Stimulated activated CD8-positive, alpha-beta memory T cell treated with anti-CD3 and anti-CD28 coated beads, Interleukin-12 subunit alpha, Interleukin-12 subunit beta, amount 100 ng/mL, for 24 hours (primary cell): Measurements from ENCODE around the gene TBXA2R.

ENCODE experiments used
- DNase-seq: peaks from one replicate; pipeline ENCODE4 v3.0.0-alpha.2; 2020; ENCODE audit errors: extremely low read depth

The TBXA2R gene

DNA sequence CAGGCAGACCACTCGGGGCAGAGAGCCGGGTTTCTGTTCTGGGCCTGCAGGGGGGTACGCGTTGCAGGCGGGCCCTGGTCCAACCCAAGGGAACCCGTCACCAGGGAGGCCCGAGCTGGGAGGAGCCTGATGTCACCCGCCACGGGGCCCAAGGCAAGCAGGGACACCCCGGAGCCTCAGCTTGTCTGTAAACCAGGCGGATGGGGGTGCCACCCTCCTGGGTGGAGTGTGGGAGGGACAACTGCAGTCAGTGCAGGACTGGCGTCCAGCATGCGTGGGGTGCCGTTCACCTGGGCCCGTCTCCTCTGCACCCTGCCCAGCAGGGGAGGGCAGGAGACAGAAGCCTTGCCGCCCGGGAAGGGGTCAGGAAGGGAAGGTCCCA is 12.9 kb upstream of the TBXA2R start:
- no peak for DNase-seq

DNA sequence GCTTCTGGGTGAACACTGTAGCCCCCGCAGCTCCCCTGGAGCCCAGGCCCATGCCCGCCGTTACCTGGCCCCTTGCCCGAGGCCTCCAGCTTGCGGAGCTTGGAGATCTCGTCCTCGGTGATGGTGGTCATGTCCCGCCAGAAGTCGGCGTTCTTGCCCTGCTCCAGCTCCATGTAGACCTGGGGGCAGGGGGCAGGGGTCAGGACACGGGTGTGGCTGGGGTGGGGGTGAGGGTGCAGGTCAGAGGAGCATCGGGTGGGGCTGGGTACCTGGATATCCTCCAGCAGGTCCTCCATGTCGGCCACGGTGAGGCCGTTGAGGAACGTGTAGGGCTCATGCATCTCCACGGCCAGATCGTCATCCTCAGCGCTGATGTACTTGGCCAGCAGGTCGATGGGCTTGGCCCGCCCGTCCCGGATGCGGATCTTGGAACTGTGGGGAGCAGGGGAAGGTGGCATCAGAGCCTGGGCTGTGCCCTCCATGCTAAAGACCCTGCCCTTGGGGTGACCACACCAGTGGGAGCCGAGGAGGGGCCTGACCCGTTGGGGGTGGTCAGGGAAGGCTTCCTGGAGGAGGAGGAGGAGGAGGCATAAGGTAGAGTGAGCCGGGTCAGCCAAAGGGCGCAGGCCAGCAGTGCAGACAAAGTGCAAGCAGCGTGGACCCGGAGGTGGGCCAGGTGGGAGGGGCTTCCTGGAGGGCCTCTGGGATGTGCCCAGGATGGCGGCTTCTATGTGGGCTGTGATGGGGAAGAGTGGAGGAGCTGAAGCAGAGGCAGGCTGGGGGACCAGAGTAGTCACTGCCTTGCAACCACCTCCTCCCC is 12.3 kb upstream of the TBXA2R start:
- no peak for DNase-seq

DNA sequence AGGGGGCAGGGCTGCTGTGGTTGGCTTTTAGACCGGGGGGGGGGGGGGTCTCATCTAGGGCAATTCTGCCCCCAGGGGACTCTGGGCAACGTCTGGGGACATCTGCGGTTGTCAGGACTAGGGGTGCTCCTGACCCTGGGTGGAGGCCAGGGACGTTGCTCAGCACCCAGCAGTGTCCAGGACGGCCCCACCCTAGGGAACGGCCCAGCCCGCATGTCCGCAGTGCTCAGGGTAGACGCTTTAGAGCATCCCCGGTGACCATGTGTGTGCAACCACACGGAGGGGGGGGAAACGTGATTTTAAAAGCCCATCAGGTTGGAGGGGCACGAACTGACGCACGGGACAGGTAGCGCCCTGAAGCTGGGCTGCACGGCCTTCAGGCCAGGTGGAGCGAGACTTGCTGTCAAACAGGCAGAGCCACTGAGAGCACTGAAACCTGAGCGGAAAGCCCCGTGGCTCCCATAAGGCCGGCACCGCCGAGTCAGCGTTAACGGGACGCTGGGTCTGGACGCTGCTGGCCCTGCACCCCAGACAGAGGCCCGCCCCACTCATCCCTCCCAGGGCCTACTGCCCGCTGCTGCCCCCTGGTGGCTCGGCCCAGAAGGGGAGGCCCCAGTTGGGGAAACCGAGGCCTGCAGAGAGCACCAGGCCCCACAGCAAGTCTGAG is 11.6 kb upstream of the TBXA2R start:
- no peak for DNase-seq

DNA sequence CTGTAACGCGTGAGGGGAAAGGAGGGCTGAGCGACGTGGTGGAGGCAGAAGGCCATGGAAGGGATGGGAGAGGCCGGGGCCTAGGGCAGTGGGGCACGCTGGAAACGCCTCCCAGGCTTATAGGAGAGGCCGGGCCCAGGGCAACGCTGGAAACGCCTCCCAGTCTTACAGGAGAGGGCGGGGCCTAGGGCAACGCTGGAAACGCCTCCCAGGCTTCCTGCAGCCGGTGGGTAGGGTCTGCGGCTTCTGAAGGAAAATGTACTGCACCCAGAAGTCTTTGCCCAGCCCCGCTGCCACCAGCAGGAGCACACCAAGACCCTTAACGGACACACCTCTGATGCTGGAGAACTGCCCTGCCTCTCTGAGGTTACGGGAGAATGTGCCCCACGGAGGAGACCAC is 10.8 kb upstream of the TBXA2R start:
- DNase-seq, result no peak

DNA sequence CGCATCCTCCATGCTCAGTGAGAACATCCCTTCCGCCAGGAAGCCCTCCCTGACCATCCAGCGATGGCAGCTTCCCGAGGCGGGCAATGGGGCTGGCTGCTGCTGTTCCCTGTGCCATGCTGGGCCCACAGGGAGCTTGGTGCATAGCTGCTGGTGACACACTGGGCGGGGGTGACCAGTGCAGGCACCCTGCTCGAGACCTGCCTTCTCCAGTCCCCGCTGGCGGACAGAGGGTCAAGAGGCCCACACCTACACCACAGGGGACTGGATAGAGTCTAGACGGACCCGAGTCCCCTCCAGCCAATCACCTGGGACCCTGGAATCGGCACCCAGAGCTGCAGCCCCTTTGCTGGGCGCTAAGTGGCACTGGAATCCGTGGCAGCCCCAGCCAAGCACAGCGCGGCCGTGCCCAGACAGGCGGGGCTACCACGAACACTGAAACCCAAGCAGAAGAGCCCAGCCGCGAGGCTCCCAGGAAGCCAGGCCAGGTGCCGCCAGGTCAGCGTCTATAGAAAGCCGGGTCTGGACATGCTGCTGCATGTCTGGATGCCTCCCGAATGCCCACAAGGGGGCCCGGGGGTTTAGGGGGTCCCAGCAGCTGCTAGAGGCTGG is 9.0 kb upstream of the TBXA2R start:
- DNase-seq, result no peak

DNA sequence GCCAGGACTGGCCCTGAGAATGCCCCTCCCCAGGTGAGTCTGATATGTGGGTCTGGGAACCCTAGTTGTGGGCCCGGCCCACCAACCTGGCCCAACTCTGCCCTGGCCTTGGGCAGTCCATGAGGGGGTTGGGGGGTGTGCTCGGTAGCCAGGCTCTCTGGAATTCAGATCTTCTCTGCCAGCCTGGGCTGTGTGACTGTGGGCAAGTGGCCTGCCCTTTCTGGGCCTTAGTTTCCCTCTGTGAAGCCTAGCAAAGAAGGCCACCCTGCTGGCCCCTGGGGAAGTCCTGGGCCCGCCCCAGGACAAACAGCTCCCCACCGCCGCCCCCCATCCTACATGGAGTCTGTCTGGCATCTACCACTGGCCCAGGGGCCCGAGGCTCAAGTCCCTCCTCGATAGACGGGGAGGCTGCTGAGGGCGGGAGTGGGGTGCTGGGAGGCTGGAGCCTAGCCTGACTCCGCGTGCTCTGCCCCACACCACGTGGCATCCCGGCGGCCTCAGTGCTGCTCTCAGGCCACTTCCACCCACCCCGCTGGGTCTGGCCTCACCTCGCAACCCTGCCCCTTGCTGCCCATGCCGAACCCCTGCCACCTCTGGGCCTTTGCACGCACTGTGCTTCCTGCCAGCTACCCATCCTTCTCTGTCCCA is 8.3 kb upstream of the TBXA2R start:
- no peak for DNase-seq

DNA sequence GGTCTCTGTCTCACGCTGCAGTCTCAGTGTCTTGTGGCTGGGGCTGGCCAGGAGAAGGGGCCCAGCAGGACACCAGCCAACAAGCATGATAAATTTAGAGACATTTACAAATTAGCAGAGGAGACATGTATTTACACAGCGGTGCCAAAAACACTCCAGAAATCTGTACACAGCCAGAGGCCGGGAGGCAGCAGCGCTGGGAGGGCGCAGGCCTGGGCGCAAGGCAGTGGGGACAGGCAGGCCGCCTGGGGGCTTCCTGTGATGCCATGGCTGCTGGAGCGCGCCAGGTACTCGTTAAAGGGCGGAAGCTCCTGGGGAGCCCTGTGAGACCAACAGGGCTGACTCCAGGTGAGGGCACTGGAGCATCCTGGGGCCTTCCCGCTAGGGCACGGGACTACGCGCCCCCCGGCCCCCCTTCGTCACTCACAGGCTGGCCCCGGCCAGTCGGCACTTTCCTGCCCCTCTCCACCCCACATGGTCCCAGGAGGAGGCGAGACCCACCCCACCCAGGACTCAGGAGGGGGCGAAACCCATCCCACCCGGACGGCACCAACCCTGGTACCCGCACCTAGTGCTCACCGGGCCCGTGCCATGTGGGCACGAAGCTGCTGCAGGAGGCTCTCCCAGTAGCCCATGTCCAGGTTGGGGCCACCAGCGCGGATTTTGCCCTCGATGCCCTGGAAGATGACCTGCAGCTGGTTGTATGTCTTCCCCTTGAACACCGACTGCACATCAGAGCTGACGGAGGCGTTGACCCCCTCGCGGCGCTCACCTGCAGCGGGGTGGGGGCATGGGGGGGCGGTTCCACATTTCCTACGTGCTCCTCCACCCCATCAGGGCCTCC is 7.4 kb upstream of the TBXA2R start:
- no peak for DNase-seq

DNA sequence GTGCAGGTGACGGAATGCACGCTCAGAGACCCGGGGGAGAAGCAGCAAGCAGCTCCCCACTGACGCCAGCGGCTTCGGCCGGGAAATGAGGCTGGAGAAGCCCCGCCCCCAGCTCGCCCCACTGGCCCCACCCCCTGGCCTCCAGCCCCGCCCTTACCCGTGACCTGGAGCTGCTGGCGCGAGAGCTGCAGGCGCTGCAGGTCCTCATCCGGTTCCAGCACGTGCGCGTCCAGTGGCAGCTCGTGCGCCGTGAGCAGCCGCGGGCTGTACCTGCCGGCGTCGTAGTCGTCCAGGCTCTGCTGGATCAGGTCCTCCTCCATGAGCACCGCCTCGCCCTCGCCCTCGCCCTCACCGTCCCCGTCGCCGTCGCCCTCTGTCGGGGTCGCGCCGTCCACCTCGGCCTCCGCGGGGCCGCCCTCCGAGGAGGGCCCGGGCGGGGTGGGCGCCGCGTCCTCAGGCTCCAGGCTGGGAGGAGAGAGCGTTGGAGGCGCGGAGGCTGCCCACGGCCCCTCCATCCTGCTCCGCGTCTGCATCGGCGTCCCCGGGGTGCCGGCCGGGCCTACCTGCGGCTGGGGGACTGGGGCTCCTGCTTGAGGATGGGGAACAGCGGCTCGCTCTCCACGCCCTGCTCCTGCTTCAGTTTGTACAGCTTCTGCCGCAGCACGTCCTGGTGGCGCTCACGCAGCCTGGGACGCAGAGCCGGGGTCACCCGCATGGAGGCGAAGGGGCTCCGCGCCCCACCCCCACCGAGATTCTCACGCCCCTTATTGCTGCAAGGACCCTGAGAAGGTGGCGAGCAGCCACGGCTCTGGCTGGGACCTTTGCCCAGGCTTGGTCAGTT is 6.4 kb upstream of the TBXA2R start:
- no peak for DNase-seq

DNA sequence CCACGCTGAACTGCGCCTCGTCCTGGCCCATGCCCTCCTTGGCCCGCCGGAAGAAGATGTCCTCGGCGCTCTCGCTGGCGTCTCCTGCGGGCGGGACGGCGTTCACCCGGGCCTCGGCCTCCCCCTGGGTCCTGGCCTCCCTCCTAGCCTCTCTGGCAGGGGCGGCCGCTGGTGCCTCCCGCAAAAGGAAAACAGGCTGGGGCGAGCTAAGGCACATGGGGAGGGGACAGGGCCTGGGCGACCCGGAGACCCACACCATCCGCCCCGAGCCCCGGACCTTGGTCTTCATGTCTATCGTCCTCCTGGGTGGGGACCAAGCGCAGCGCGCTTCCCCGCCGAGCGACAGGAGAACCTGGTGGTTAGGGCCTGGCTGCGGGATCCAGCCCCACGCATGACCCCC is 5.7 kb upstream of the TBXA2R start:
- no peak for DNase-seq

DNA sequence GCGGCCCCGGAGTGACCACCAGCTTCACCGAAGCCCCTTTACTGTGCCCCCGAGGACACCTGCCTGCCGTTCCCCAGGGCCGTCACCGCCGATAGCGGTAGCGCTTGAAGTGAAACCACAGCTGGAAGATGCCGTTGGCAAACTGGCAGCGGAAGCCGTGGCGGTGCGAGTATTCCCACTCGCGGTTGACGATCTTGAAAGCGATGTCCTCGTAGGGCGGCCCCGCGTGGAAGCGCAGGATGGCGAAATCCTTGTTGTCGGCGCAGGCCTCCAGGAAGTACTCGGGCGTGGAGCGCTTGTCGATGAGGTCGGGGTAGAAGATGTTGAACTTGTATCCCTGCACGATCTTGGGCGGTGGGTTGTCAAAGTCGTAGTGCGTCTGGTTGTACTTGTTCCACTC is 5.2 kb upstream of the TBXA2R start:
- no peak for DNase-seq

DNA sequence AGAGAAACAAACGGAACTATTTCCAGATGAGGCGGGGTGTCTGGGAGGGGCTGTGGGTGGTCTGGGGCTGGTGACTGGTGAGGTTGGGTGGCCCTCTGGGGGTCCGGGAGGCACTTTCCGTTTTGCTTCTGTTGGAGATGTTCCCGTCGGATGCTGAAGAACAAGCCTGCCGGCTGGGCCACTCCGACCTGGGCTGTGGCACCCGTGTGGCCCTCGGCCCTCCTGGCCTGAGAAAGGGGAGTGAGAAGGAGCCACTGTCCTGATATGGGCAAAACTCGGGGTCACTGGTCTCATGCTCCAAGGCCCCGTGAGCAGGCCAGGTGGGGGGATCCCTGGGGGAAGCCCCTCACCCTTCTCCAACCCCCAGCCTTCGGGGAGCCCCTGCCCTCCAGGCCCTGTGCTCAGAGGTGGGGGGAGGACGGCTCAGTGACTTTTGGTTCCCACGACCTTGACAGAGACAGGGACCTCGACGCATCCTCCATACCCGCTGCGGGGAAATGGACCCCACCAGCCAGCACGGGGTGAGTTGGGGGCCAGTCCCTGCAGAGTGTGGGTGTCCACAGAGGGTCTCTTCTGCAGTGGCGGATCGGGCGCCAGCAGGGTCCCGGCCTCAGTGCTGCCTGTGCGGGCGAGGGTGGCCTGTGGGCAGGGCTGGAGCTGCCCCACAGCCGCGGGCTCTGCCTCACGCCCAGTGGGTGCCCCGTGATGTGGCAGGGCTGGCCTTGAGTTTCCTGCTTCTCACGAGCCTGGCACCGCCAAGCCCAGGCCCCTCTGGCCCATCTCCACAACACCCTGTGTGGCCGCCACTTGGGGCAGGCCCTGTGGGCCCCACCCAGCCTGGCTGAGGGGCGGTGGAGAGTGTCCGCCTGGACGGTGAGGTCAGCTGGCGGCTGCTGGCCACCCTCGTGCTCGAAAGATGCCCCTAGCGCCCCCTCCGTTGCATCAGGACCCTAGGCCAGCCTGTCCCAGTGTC is 4.4 kb upstream of the TBXA2R start:
- no peak for DNase-seq

DNA sequence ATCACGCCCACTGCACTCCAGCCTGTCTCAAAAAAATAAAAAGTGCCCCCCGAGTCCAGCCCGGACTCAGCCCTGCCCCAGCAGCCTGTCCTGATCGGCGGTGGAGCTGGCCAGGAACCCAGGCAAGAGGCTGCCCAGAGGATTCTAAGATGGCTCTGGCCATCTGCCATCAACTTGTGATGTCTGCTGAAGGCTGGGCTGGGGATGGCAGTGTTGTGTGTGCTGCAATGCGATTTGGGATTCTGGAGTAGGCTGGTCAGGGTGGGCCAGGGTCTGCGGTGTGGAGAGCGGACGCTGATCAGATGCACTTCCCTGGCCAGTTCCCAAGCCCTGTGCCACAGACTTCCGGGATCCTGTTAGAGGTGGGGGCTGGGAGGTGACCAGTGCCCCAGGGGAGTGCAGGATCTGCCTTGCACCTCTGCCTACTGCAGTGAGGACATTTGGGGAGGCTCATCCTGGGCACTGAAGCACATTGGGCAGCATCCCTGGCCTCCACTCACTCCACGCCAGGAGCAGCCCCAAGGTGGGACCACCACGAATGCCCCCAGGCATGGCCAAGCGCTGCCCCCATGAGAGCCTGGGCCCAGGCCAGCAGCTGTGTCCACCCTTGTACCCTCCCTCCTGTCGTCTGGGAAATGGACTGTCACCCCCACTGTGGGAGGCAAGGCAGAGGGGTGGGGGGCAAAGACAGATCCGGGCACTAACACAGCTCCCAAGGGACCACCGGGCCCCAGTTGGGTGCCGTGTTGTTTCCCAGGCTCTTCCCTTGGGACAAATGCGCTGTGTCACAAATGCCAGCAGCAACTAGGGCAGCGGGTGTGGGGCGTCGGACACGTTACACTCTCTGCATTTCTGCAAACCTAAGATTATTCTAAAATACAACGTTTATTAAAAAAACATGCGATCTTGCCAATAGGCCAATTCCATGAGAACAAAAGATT is 3.4 kb upstream of the TBXA2R start:
- no peak for DNase-seq

DNA sequence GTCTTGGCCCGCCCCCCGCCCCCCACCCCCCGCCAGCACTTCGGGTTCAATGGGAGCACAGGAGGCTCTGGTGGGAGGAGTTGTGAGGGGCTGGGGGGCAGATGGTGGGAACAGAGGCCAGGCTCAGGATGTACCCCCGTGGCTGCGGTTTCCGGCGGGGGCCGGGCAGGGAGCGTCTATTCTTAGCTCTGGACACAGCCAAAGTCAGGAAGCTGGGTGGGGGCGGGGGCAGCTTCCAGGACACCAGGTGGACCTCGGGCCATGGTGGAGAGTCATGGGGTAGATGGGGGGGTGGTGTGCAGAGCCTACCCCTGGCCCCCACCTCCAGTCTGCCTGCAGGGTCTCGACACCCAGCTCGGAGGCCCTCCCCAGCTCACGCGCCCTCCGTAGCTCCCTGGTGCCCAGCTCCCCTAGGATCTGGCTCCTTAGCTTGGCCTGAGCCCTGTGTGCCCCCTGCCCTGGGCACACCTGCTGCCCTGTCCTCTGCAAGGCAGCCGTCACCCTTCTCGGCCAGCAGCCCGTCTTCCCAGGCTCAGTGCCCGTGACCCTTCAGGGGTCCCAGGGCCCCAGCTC is 2.2 kb upstream of the TBXA2R start:
- no peak for DNase-seq

DNA sequence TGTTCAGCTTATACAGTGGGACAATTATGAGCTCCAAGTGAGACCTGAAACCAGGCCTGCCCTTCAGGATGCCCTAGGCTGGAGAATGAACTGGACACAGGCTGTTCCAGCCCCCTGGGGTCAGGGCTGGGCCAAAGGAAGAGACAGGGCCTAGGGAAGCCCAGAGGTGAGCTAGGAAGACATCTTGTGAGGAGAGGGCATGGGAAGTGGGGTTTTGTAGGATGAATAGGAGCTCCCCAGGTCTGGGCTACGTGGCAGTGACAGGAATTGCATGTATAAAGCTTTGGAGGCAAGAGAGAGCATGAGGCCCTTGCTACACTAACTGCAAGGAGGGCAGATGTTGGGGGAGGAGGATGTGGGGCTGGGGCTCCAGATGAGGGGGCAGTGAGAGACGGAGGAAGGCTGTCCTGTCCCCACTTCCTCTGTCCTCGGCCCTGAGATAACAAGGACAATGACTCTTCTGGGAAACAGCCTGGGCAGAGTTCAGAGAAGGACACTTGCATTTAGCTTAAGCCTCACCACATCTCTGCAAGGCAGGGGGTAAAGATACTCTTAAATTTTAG is 1.5 kb upstream of the TBXA2R start:
- DNase-seq, result no peak

DNA sequence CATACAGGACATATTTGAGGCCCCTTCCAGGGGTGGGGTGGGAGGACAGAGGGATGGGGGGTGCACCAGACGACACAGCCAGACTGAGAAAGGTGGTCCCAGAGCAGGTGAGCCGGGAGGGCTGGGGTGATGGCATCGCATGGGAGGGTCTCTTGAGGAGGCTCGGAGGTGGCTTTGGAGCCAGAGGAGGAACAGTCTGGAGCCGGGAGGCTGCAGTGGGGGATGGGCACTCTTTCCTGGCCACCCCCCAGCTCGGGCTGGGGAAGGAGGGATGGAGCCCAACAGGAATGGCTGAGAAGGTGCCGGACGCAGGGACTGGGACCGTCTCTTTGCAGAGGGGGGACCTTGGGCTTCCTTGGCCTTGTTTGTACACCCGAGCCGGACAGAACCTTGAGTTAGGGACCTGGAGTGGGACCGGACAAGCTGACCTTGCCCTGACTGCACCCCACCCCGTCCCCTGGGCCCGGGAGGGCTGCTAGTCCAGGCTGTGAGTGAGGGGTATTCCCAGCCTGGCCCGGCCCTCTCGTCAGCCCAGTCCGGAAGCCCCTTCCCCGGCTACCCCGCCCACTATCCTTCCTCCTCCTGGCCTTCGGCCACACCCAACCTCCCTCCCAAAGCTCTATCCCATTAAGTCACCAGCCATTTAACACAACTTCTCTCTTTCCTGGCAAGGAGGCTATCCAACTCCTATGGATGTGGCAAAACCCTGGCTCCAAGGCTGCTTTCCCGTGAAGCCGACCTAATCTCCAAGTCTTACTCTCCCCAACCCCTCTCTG is 816 bp upstream of the TBXA2R start:
- no peak for DNase-seq

DNA sequence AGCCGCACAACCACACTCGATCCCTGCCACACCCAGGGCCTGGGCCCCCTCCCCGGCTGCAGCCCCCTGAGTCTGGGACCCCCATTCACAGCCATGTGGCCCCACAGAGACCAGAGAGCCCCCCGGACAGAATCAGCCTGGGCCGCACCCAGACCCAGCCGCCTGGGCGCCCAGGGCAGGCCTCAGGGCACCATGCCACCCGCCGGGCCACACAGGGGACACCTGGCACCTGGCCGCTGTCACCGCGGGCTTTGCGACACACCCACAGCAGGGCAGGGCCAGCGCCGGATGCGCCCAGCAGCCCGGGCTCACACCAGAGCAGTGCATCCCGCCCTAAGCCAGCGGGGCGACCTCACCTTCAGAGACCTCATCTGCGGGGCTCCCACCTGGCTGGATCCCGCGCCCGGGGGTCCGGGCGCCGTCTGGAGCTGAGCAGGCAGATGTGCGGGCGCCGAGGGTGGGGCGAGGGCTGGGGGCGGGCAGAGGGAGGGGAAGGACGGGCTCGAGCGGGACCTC is 443 bp downstream of the TBXA2R start:
- DNase-seq, result no peak

DNA sequence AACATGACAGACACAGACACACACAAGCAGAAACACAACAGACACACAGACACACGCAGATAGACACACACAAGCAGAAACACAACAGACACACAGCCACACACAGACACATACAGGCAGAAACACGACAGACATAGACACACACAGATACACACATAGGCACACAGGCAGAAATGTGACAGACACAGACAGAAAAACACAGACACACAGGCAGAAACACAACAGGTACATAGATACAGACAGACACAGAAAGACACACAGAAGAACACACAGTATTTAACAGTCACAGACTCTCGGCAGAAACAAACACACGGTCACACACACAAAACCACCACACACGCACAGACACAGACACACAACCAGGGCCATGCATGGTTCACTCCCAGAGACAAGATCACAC is 905 bp downstream of the TBXA2R start:
- DNase-seq, result no peak
